Measurements from ENCODE around the gene CELA2B.
"Not testable (repeated sequence)": the region's sequence is repeated elsewhere in the genome, so short reads cannot be mapped to it uniquely, and the experiment has no call there.

Gene CELA2B

GRCh38 chr1:15475752-15476314 is at the start of gene CELA2B:
Gene CELA2B (plus strand): TSS chr1:15476104. CDS start chr1:15476126, 22 bp downstream.
- DNase-seq (ENCODE audit: low read depth, low spot score), result no peak

- DNase-seq (ENCODE audit: low read depth, low spot score), result peak; percentile 57
Measured at GRCh38 chr1:15426492-15427279, 49.2 kb upstream of the CELA2B start.

- no peak for DNase-seq (ENCODE audit: low read depth, low spot score)
Measured at GRCh38 chr1:15427280-15427666, 48.6 kb upstream of the CELA2B start.

GRCh38 chr1:15428252-15428651 is 47.7 kb upstream of the CELA2B start:
- DNase-seq (ENCODE audit: low read depth, low spot score), result not testable (repeated sequence)

- no peak for DNase-seq (ENCODE audit: low read depth, low spot score)
Measured at GRCh38 chr1:15428815-15429435, 47.0 kb upstream of the CELA2B start.

- DNase-seq (ENCODE audit: low read depth, low spot score), result no peak
Measured at GRCh38 chr1:15429701-15430149, 46.2 kb upstream of the CELA2B start.

GRCh38 chr1:15430787-15431570 is 44.9 kb upstream of the CELA2B start:
- DNase-seq (ENCODE audit: low read depth, low spot score), result peak; percentile 93

GRCh38 chr1:15431571-15431948 is 44.3 kb upstream of the CELA2B start:
- no peak for DNase-seq (ENCODE audit: low read depth, low spot score)

GRCh38 chr1:15432324-15432723 is 43.6 kb upstream of the CELA2B start:
- DNase-seq (ENCODE audit: low read depth, low spot score), result no peak

GRCh38 chr1:15433471-15433870 is 42.4 kb upstream of the CELA2B start:
- DNase-seq (ENCODE audit: low read depth, low spot score), result no peak

- DNase-seq (ENCODE audit: low read depth, low spot score), result not testable (repeated sequence)
Measured at GRCh38 chr1:15434739-15435138, 41.2 kb upstream of the CELA2B start.

GRCh38 chr1:15435239-15436077 is 40.4 kb upstream of the CELA2B start:
- DNase-seq (ENCODE audit: low read depth, low spot score), result no peak

- peak; percentile 38 for DNase-seq (ENCODE audit: low read depth, low spot score)
Measured at GRCh38 chr1:15436881-15437442, 38.9 kb upstream of the CELA2B start.

GRCh38 chr1:15439325-15439724 is 36.6 kb upstream of the CELA2B start:
- no peak for DNase-seq (ENCODE audit: low read depth, low spot score)

- no peak for DNase-seq (ENCODE audit: low read depth, low spot score)
Measured at GRCh38 chr1:15440357-15440756, 35.5 kb upstream of the CELA2B start.

- DNase-seq (ENCODE audit: low read depth, low spot score), result no peak
Measured at GRCh38 chr1:15441247-15441646, 34.7 kb upstream of the CELA2B start.

GRCh38 chr1:15442119-15442518 is 33.8 kb upstream of the CELA2B start:
- DNase-seq (ENCODE audit: low read depth, low spot score), result no peak

GRCh38 chr1:15442759-15443158 is 33.1 kb upstream of the CELA2B start:
- DNase-seq (ENCODE audit: low read depth, low spot score), result no peak

- no peak for DNase-seq (ENCODE audit: low read depth, low spot score)
Measured at GRCh38 chr1:15443281-15443680, 32.6 kb upstream of the CELA2B start.

- peak; percentile 43 for DNase-seq (ENCODE audit: low read depth, low spot score)
Measured at GRCh38 chr1:15444468-15445389, 31.2 kb upstream of the CELA2B start.
